ENCODE measurements around the gene FUT8. TPM values are rescaled to one million over a fixed set of nuclear protein-coding genes. Genes with fewer than 3 reads are reported as not detected.
"Not testable (repeated sequence)": the region's sequence is repeated elsewhere in the genome, so short reads cannot be mapped to it uniquely, and the experiment has no call there.

FUT8 gene
- total RNA-seq, 4 donors from 2014 or later: 15.2 to 38.0 (median 20.7) TPM

DNA sequence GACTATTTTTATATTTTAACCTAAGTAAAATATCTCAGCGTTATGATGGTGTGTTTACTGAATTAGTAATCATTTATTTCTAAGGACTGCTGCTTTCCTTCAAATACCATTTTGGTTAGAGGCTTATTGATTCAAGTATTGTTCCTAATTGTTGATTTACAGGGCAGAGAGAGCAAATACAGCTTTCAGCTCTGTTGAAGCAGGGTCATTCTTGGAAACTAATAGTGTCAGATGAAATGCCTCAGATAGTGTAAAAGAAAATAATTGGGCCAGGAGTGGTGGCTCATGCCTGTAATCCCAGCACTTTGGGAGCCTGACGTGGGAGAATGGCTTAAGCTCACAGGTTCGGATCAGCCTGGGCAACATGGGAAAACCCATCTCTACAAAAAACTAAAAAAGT lies 249.3 kb downstream of the FUT8 start:
- no peak overlapping the region for H3K27ac ChIP-seq

DNA sequence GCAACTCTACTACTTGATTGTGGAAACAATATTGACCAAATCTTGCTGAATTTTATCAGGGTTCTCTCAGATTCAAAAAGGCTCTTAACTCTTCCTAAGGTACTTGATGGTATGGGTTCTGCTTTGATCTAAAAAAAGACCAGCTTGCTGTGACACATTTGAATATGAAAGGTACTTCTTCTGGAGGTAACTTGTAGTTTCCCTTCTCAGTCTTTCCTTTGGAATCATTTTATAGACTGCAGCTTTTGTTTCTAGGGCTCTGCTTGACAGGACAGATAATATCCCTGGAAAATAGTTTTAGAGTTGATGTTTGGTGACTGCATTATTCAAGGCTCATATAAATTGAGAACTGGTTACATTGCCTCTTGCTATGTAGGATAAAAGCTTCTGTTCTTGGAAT lies 251.9 kb downstream of the FUT8 start:
- H3K27me3 ChIP-seq: no peaks in the 10 kb centered on the region
- no peak overlapping the region for H3K27ac ChIP-seq
- H3K36me3 ChIP-seq: no peaks in the 10 kb centered on the region
- no peaks in the 10 kb centered on the region for H3K9me3 ChIP-seq
- DNase-seq (ENCODE audit: low spot score in 2 of 2): no peak
- no peak overlapping the region for H3K4me3 ChIP-seq
- H3K4me1 ChIP-seq: no peaks in the 10 kb centered on the region
- TF ChIP-seq POLR2AphosphoS5 (IDR thresholded peaks at IDR 0.05) (no peak), EP300 (IDR thresholded peaks at IDR 0.05) (no peak)

More for the DNA sequence above, 249.3 kb downstream of the FUT8 start:
- no peak for TF ChIP-seq POLR2A (IDR thresholded peaks at IDR 0.05)
- TF ChIP-seq, protein P1, sequence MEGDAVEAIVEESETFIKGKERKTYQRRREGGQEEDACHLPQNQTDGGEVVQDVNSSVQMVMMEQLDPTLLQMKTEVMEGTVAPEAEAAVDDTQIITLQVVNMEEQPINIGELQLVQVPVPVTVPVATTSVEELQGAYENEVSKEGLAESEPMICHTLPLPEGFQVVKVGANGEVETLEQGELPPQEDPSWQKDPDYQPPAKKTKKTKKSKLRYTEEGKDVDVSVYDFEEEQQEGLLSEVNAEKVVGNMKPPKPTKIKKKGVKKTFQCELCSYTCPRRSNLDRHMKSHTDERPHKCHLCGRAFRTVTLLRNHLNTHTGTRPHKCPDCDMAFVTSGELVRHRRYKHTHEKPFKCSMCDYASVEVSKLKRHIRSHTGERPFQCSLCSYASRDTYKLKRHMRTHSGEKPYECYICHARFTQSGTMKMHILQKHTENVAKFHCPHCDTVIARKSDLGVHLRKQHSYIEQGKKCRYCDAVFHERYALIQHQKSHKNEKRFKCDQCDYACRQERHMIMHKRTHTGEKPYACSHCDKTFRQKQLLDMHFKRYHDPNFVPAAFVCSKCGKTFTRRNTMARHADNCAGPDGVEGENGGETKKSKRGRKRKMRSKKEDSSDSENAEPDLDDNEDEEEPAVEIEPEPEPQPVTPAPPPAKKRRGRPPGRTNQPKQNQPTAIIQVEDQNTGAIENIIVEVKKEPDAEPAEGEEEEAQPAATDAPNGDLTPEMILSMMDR (IDR thresholded peaks at IDR 0.05): no peak
- Histone ChIP-seq H3K4me3 (no peak overlapping the region), H3K36me3 (no peaks in the 10 kb centered on the region), H3K27me3 (no peaks in the 10 kb centered on the region), H3K9me3 (no peaks in the 10 kb centered on the region), H3K4me1 (no peaks in the 10 kb centered on the region)
- 97% methylated on average over 3 of the region's 3 CpGs for WGBS
- DNase-seq (ENCODE audit: low spot score in 2 of 2): no peak

DNA sequence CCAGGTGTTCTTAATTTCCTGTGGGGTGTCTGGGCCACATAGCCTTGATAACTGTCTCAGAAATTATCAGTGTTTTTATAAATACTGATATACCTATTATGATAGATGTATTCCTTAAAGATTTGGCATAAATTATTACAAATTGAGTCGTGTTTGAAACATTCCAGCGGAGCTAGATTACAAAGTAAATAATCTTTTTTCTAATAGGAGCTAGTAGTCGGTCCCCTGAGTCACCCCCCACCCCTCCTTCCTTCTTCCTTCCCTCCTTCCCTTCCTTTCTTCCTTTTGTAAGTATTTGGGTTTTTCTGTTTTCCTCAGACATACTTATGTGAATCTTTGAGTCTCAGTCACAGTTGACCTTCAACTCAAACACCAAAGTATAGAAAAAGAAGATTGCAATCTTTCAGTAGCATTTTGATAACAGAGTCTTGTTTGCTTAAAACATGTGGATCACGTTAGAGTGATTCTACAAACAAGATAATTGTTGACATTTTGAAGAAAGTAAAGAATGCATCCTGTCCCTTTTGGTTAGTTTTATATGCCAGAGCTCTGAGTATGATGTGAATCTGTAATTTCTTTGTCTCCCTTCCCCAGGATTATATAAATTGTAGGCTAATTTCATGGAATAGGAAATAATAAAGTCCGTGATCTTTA lies 264.0 kb downstream of the FUT8 start:
- Histone ChIP-seq H3K36me3 (no peaks in the 10 kb centered on the region), H3K4me1 (no peaks in the 10 kb centered on the region), H3K27ac (no peak overlapping the region), H3K27me3 (no peaks in the 10 kb centered on the region), H3K9me3 (no peaks in the 10 kb centered on the region), H3K4me3 (no peak overlapping the region)
- 56% methylated on average over 5 of the region's 5 CpGs for WGBS
- no peak for DNase-seq (ENCODE audit: low spot score in 2 of 2)
- TF ChIP-seq POLR2AphosphoS5 (IDR thresholded peaks at IDR 0.05) (no peak), EP300 (IDR thresholded peaks at IDR 0.05) (no peak), POLR2A (IDR thresholded peaks at IDR 0.05) (no peak)
- TF ChIP-seq, protein P1 (IDR thresholded peaks at IDR 0.05): no peak

DNA sequence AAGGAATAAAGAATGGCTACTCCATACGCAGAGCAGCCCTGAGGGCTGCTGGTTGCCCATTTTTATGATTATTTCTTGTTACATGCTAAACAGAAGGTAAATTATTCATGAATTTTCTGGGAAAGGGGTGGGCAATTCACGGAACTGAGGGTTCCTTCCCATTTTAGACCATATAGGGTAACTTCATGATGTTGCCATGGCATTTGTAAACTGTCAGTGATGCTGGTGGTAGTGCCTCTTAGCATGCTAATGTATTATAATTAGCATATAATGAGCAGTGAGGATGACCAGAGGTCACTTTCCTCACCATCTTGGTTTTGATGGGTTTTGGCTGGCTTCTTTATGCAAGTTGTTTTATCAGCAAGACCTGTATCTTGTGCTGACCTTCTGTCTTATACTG lies 273.0 kb downstream of the FUT8 start:
- Histone ChIP-seq H3K4me3 (no peak overlapping the region), H3K36me3 (peaks cover 5% of the 10 kb centered on the region), H3K27ac (no peak overlapping the region), H3K9me3 (no peaks in the 10 kb centered on the region), H3K27me3 (no peaks in the 10 kb centered on the region), H3K4me1 (no peaks in the 10 kb centered on the region)
- DNase-seq (ENCODE audit: low spot score in 2 of 2): no peak
- WGBS: 98% methylated on average over 2 of the region's 2 CpGs
- TF ChIP-seq, protein P1 (IDR thresholded peaks at IDR 0.05): no peak
- TF ChIP-seq POLR2A (IDR thresholded peaks at IDR 0.05) (no peak), EP300 (IDR thresholded peaks at IDR 0.05) (no peak), POLR2AphosphoS5 (IDR thresholded peaks at IDR 0.05) (no peak)

DNA sequence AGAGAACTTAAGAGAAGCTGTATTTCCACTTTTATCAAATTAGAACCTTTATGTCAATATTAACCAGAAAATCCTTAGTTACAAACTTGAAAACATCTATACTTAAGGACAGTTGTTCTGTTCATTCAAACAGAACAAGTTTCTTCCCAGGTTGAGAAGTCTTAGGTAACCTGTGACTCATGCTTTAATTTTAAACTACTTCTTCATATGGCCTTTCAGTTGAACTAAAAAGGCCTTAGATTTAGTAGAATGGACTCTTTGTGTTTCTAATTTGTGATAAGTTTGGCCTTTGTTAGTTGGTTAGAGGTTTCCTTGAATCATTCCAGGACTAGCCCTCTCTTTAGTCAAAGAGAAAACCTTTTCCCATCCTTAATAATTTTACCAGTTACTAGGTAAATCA lies 274.2 kb downstream of the FUT8 start:
- Histone ChIP-seq H3K27me3 (no peaks in the 10 kb centered on the region), H3K4me1 (no peaks in the 10 kb centered on the region), H3K27ac (no peak overlapping the region), H3K9me3 (no peaks in the 10 kb centered on the region), H3K36me3 (peaks cover 5% of the 10 kb centered on the region), H3K4me3 (no peak overlapping the region)
- TF ChIP-seq POLR2A (IDR thresholded peaks at IDR 0.05) (no peak), EP300 (IDR thresholded peaks at IDR 0.05) (no peak), POLR2AphosphoS5 (IDR thresholded peaks at IDR 0.05) (no peak)
- TF ChIP-seq, protein P1 (IDR thresholded peaks at IDR 0.05): no peak
- DNase-seq (ENCODE audit: low spot score in 2 of 2): no peak

DNA sequence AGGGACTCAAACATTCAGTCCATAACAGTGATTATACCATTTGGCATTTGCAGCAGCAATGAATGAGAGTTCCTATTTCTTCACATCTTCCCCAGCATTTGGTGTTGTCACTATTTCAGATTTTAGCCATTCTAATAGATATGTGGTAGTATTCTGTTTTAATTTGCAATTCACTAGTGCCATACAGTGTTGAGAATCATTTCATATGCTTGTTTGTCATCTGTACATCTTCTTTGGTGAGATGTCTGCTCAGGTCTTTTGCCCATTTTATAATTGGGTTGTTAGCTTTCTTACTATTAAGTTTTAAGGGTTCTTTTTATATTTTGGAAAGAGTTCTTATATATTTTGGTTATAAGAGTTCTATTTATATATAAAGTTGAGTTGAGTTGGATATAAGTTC lies 276.5 kb downstream of the FUT8 start:
- no peak overlapping the region for H3K4me3 ChIP-seq
- no peaks in the 10 kb centered on the region for H3K27me3 ChIP-seq
- no peak for DNase-seq (ENCODE audit: low spot score in 2 of 2)
- peaks cover 5% of the 10 kb centered on the region for H3K36me3 ChIP-seq
- no peaks in the 10 kb centered on the region for H3K4me1 ChIP-seq
- no peaks in the 10 kb centered on the region for H3K9me3 ChIP-seq
- H3K27ac ChIP-seq: no peak overlapping the region
- no peak for TF ChIP-seq POLR2AphosphoS5 (IDR thresholded peaks at IDR 0.05)
- no peak for TF ChIP-seq POLR2A (IDR thresholded peaks at IDR 0.05)
- TF ChIP-seq, protein P1 (IDR thresholded peaks at IDR 0.05): no peak
- no peak for TF ChIP-seq EP300 (IDR thresholded peaks at IDR 0.05)

DNA sequence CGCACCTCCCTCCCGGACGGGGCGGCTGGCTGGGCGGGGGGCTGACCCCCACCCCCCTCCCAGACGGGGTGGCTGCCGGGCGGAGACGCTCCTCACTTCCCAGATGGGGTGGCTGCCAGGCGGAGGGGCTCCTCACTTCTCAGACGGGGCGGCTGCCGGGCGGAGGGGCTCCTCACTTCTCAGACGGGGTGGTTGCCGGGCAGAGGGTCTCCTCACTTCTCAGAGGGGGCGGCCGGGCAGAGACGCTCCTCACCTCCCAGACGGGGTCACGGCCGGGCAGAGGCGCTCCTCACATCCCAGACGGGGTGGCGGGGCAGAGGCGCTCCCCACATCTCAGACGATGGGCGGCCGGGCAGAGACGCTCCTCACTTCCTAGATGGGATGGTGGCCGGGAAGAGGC lies 280.0 kb downstream of the FUT8 start:
- not testable (repeated sequence) for DNase-seq (ENCODE audit: low spot score in 2 of 2); H3K27me3 ChIP-seq; H3K36me3 ChIP-seq; H3K9me3 ChIP-seq; H3K4me1 ChIP-seq; H3K27ac ChIP-seq; H3K4me3 ChIP-seq
- WGBS: no CpG with 5 or more reads among the region's 31 CpGs

Measured in suprapubic skin (tissue), 4 donors.